ENCODE data around the gene S100B.
"Not testable (repeated sequence)": the region's sequence is repeated elsewhere in the genome, so short reads cannot be mapped to it uniquely, and the experiment has no call there.

S100B gene

GRCh38 chr21:46604975-46605766, at the start of gene S100B:
Gene S100B (minus strand): TSS chr21:46605082. CDS start chr21:46602415, 2,667 bp downstream.
- DNase-seq, result no peak

- no peak for DNase-seq
Observed at GRCh38 chr21:46651121-46651520, 46.2 kb upstream of the S100B start.

- DNase-seq, result no peak
Observed at GRCh38 chr21:46650476-46651098, 45.7 kb upstream of the S100B start.

GRCh38 chr21:46649356-46649755, 44.5 kb upstream of the S100B start:
- DNase-seq, result no peak

- no peak for DNase-seq
Observed at GRCh38 chr21:46648539-46648938, 43.7 kb upstream of the S100B start.

- DNase-seq, result no peak
Observed at GRCh38 chr21:46646541-46647154, 41.8 kb upstream of the S100B start.

- DNase-seq, result no peak
Observed at GRCh38 chr21:46645840-46646239, 41.0 kb upstream of the S100B start.

GRCh38 chr21:46643379-46644177, 38.7 kb upstream of the S100B start:
- no peak for DNase-seq

GRCh38 chr21:46641656-46642055, 36.8 kb upstream of the S100B start:
- no peak for DNase-seq

- DNase-seq, result peak; percentile 7
Observed at GRCh38 chr21:46639489-46640386, 34.9 kb upstream of the S100B start.

- no peak for DNase-seq
Observed at GRCh38 chr21:46637952-46638746, 33.3 kb upstream of the S100B start.

- DNase-seq, result no peak
Observed at GRCh38 chr21:46636550-46637285, 31.8 kb upstream of the S100B start.

GRCh38 chr21:46636181-46636512, 31.3 kb upstream of the S100B start:
- no peak for DNase-seq

- DNase-seq, result peak; percentile 97
Observed at GRCh38 chr21:46635324-46636180, 30.7 kb upstream of the S100B start, which contains the start of gene PRMT2. Gene PRMT2 (plus strand): TSS chr21:46635674. CDS start chr21:46636952, 1,278 bp downstream.

- DNase-seq, result peak; percentile 93
Observed at GRCh38 chr21:46634966-46635323, 30.1 kb upstream of the S100B start.

GRCh38 chr21:46634427-46634826, 29.5 kb upstream of the S100B start:
- DNase-seq, result no peak

GRCh38 chr21:46633566-46633965, 28.7 kb upstream of the S100B start:
- no peak for DNase-seq

GRCh38 chr21:46630915-46631314, 26.0 kb upstream of the S100B start:
- not testable (repeated sequence) for DNase-seq

- no peak for DNase-seq
Observed at GRCh38 chr21:46628868-46629267, 24.0 kb upstream of the S100B start.

GRCh38 chr21:46627726-46628125, 22.8 kb upstream of the S100B start:
- no peak for DNase-seq

Measured in fibroblast of upper back skin (primary cell).